Measurements from ENCODE around the gene TMEM175. TPM values are rescaled to one million over a fixed set of nuclear protein-coding genes. Genes with fewer than 3 reads are reported as not detected.

TMEM175 gene
- total RNA-seq, 1 donor from 2014 or later: 16.0 TPM

GRCh38 chr4:959338-960139 is 27.3 kb downstream of the TMEM175 start:
- Histone ChIP-seq H3K4me3 (ENCODE audit: low read depth, low read length) (no peak overlapping the region), H3K36me3 (ENCODE audit: control insufficient read depth, insufficient read depth, low read length) (no peaks in the 10 kb centered on the region), H3K27me3 (ENCODE audit: control insufficient read depth, insufficient read depth, low read length) (no peaks in the 10 kb centered on the region)
- TF ChIP-seq CTCF (IDR thresholded peaks at IDR 0.05; ENCODE audit: insufficient read depth, low read length, poor library complexity, severe bottlenecking): no peak
- no peak for DNase-seq (ENCODE audit: low read depth)

GRCh38 chr4:960140-960635 is 27.9 kb downstream of the TMEM175 start:
- Histone ChIP-seq H3K36me3 (ENCODE audit: control insufficient read depth, insufficient read depth, low read length) (no peaks in the 10 kb centered on the region), H3K27me3 (ENCODE audit: control insufficient read depth, insufficient read depth, low read length) (no peaks in the 10 kb centered on the region), H3K4me3 (ENCODE audit: low read depth, low read length) (no peak overlapping the region)
- no peak for TF ChIP-seq CTCF (IDR thresholded peaks at IDR 0.05; ENCODE audit: insufficient read depth, low read length, poor library complexity, severe bottlenecking)
- no peak for DNase-seq (ENCODE audit: low read depth)

GRCh38 chr4:960636-961350 is 28.5 kb downstream of the TMEM175 start:
- no peak for DNase-seq (ENCODE audit: low read depth)
- Histone ChIP-seq H3K27me3 (ENCODE audit: control insufficient read depth, insufficient read depth, low read length) (no peaks in the 10 kb centered on the region), H3K4me3 (ENCODE audit: low read depth, low read length) (no peak overlapping the region), H3K36me3 (ENCODE audit: control insufficient read depth, insufficient read depth, low read length) (no peaks in the 10 kb centered on the region)
- TF ChIP-seq CTCF (IDR thresholded peaks at IDR 0.05; ENCODE audit: insufficient read depth, low read length, poor library complexity, severe bottlenecking): no peak

- Histone ChIP-seq H3K27me3 (ENCODE audit: control insufficient read depth, insufficient read depth, low read length) (no peaks in the 10 kb centered on the region), H3K36me3 (ENCODE audit: control insufficient read depth, insufficient read depth, low read length) (no peaks in the 10 kb centered on the region), H3K4me3 (ENCODE audit: low read depth, low read length) (no peak overlapping the region)
- DNase-seq (ENCODE audit: low read depth): no peak
- no peak for TF ChIP-seq CTCF (IDR thresholded peaks at IDR 0.05; ENCODE audit: insufficient read depth, low read length, poor library complexity, severe bottlenecking)
Measured at GRCh38 chr4:961351-962230, 29.3 kb downstream of the TMEM175 start.

- no peak overlapping the region for H3K4me3 ChIP-seq (ENCODE audit: low read depth, low read length)
- no peak for TF ChIP-seq CTCF (IDR thresholded peaks at IDR 0.05; ENCODE audit: insufficient read depth, low read length, poor library complexity, severe bottlenecking)
- no peaks in the 10 kb centered on the region for H3K36me3 ChIP-seq (ENCODE audit: control insufficient read depth, insufficient read depth, low read length)
- no peak for DNase-seq (ENCODE audit: low read depth)
- H3K27me3 ChIP-seq (ENCODE audit: control insufficient read depth, insufficient read depth, low read length): peaks cover 2% of the 10 kb centered on the region
Measured at GRCh38 chr4:962231-963208, 30.3 kb downstream of the TMEM175 start.

Measured in kidney epithelial cell (primary cell).